Activated CD8-positive, alpha-beta memory T cell treated with anti-CD3 and anti-CD28 coated beads, Interleukin-2, amount 50 U/mL, for 48 hours (primary cell): Measurements from ENCODE around the gene FOXK2.

Source experiments
- DNase-seq: peaks from one replicate; pipeline ENCODE4 v3.0.0-alpha.2; 2020

The FOXK2 gene

DNA sequence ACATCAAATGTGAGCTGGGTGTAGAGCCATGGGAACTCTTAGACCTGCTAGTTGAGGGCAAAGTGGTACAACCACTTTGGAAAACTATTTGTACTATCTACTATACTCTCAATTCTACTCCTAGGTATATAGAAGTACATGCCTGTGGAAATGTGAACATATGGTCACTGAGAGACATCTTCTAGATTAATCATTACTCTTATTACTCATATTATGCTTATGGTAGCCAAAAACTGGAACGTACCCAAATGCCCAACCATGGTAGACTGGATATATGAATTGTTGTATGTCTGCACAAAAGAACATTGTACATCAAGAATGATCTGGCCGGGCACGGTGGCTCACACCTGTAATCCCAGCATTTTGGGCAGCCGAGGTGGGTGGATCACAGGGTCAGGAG lies 126.0 kb downstream of the FOXK2 start:
- no peak for DNase-seq

DNA sequence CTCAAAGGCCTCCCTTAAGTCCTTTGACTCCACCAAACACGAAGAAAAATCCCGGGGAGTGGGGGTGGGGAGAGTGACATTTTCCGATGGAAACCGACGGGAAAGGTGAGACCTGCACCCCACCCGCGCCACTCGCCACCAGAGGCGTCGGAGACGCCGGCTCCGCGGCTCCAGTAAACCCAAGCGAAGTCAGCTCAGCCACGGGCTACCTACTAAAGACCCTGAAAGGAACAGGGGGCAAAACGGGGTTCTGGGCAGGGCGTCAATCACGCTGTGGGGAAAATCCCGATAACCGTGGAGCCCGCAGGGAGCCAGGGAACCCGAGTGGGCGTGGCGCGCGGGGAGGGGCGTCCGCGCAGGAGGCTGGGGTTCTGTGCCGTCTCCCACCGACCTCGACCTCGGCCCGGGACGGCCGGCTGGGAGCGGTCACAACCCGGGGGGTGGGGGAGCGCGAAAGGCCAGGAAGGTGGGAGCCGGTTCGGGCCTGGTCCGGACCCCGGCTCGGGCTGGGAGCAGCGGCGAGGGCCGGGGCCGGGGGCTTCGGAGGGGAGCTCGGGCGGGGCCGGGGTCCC lies 128.1 kb downstream of the FOXK2 start:
- peak; percentile 72 for DNase-seq

DNA sequence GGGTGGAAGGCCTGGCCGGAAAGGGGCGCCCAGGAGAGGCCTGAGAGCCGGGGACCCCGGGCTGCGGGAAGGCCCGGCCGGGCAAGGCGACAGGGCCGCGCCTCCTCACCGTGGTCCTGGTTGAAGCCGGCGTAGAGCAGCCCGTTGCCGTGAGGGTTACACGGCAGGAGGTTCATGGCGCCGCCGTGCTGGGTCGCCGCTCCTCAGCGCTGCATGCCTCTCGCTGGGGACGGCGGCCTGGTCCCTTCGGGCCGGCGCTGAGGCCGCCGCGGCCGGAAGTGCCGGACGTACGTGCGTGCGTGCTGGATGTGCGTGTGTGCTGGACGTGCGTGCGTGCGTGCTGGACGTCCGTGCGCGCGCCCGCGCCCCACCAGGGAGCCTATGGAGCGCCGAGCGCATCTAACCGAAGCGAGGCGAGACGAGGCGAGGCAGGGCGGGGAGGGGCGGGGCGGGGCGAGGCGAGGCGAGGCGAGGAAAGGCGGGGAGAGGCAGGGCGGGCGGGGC lies 128.7 kb downstream of the FOXK2 start, which contains the start of gene WDR45B:
TSS of gene WDR45B (minus strand) at position 280 of the 504 bp plus-strand sequence. CDS start at position 176, 104 bp downstream.
- peak; percentile 92 for DNase-seq

DNA sequence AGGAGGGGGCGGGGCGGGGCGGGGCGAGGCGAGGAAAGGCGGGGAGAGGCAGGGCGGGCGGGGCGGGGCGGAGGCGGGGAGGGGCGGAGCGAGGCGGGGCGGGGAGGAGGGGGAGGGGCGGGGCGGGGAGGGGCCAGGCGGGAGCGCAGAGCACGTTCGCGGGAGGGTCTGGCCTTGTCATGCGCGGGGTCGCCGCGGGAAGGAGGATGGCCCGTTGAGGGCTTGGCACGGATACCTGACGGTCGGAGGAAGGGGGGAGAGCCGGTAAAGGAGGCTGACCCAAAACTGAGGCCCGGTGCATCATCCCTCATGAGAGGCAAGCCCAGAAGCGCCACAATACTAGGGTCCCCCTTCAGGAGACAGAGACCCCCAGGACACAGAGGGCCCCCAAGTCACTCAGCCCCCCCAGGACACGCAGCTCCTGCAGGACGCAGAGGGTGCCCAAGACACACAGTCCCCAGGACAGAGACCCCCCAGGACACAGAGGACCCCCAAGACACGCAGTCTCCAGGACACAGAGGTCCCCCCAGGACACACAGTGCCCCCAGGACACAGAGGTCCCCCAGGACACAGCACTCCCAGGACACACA lies 129.3 kb downstream of the FOXK2 start:
- peak; percentile 78 for DNase-seq

DNA sequence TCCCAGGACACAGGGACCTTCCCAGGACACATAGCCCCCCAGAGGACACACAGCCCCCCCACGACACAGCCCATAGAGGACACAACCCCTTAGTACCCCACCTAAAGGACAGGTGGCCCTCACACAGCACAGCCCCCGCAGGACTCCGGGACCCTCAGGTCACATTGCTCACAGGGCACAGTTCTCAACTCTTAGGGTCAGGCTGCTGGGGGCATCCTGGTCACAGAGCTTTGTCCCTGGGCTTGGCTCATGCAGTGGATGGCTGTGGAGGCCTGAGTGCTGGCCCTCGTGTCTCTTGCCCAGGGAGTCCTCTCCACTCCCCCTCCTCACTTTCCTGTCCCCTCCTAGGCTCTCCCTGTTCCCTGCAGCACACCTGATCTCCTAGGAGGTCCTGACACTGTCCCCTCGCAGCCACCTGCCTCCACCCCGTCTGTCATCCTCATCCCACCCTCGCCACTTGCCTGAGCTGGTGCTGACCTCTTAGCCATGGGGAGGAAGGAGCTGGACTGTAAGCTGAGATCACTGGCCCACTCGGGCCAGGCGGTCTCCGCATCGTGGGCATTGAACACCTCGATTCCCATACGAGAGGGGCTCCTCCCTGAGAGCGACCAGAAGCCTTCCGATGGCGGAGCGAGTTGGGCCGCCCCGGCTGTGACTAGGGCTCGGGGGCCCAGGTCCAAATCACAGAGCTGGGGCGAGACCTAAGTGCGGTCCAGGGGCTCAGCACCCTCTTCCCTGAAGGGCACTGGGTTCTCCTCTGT lies 130.1 kb downstream of the FOXK2 start:
- DNase-seq, result no peak

DNA sequence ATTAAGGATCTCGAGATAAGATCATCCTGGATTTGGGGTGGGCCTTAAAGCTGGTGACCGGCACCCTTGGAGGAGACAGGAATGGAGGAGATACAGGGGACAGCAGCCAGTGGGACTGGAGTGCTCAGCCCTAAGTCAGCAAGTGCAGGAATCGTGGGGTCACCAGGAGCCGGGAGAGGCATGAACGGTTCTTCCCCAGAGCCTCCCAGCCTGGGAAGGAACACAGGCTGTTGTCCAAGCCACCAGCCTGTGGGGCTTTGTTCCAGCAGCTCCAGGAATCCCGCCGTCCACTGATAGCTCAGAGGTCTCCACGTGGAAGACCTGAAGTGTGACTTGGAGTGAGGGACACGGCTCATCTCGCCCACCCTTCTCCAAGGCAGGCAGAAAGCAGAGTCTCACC lies 131.2 kb downstream of the FOXK2 start:
- no peak for DNase-seq

DNA sequence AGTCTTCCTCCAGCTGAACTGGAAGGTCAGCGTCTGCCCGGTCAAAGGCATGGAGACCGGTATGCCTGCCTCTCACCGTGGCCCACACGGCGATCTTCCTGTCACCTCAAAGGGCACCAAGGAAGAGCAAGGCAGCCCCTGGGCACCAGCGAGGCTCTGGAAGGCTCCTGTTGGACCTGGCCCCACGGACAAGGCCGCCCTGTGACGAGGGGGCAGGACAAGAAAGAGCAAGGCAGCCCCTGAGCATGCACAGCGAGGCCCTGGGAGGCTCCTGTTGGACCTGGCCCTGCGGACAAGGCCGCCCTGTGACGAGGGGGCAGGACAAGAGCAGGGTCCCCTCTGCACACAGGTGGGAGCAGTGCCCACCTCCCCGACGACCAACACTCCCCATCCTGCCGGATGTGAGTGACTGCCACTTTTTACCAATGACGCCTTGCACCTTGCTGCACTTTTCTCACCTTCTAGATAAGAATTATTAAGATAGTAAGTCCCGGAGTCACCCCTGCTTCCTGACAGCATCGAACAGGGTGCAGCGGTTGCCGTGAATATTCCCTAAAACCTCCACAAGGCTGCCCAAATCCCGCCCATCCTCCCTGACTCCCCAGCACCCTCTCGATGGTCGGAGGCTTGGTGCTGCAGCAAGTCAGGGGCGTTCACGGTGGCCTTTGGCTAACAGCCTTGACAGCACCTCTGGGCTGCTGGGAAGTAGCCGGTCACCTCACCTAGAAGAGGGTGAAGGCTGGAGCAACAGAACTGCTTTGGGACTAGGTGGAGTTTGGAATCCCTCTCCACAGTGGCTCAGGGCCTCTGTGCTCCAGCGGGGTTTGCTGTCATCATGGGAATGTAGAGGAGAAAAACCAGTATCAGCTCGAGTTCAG lies 134.4 kb downstream of the FOXK2 start:
- no peak for DNase-seq
